ENCODE data around the gene CDH23. TPM values are rescaled to one million over a fixed set of nuclear protein-coding genes. Genes with fewer than 3 reads are reported as not detected.
A peak's percentile ranks its signal among the peaks of the same experiment; 100 is the strongest.

CDH23 gene
- total RNA-seq, 3 donors from 2014 or later = 1.8 to 3.6 (median 3.0) TPM

DNA sequence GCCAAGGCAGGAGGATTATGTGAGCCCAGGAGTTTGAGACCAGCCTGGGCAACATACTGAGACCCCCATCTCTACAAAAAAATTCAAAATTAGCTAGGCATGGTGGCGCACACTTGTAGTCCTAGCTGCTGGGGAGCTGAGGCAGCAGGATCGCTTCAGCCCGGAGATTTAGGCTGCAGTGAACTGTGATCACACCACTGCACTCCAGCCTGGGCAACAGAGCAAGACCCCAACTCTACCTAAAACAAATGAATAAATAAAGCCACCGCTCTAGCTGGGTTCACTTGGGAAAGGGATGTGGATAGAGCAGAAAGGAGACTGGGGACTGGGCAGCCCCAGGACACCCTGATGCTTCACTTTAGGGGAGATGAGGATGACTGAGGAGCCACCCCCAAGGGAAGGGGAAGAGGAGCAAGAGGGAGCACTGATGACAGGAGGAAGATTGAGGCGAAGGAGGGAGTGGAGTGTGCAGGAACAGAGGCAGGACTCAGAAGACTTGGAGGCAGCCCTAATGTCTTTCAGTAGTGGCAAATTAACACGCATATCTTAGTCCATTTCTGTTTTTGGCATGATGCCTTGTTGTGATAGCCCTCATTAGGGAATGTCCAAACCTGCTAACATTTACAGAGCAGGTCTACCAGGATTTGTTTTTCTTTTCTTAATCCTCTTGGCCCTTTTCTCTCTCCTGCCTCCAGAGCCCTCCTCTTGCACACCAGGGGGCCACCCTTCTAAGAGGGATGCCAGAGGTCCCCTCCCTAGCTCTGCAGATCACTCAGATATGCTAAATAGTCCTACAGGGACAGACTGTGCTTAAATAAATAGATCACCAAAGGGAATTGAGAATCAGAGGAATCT, 234.5 kb downstream of the CDH23 start:
- intact Hi-C loops (cut with DNase I, micrococcal nuclease) = no loop called here
- Histone ChIP-seq H3K4me1 (ENCODE audit: low read depth) (peaks cover 3% of the 10 kb centered on the region), H3K36me3 (ENCODE audit: low read depth) (no peaks in the 10 kb centered on the region), H3K9me3 (no peaks in the 10 kb centered on the region), H3K4me3 (no peak overlapping the region)
- ATAC-seq (no peak), DNase-seq (no peak)
- TF ChIP-seq, protein P1, sequence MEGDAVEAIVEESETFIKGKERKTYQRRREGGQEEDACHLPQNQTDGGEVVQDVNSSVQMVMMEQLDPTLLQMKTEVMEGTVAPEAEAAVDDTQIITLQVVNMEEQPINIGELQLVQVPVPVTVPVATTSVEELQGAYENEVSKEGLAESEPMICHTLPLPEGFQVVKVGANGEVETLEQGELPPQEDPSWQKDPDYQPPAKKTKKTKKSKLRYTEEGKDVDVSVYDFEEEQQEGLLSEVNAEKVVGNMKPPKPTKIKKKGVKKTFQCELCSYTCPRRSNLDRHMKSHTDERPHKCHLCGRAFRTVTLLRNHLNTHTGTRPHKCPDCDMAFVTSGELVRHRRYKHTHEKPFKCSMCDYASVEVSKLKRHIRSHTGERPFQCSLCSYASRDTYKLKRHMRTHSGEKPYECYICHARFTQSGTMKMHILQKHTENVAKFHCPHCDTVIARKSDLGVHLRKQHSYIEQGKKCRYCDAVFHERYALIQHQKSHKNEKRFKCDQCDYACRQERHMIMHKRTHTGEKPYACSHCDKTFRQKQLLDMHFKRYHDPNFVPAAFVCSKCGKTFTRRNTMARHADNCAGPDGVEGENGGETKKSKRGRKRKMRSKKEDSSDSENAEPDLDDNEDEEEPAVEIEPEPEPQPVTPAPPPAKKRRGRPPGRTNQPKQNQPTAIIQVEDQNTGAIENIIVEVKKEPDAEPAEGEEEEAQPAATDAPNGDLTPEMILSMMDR (IDR thresholded peaks at IDR 0.05) = no peak

DNA sequence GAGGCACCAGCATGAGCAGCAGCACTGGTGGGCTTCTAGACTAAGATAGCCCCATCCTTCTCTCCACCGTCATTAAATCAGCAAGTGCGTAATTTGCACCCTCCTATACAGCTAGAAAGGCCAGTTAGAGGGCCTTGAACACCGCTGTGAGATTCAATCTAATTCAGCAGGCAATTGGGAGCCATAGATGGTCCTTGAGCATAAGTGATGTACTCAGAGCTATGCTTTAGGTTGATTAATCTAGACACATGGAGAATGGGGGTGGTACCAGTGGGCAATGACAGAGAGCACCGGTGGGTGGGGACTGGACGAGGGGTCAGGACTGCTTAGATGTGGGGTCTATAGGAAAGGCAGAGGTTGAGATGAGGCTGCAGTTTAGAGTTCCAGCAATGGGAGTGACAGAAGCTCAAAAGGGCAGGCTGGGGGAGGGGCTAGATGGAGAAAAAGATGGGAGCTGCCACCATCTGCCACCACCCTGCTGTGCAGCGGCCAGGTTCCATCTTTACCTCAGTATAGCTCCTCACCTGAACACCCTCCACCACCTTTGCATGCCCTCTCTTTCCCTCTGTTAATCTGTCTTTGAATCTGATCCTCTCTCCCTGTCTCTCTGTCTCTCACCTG, 235.6 kb downstream of the CDH23 start:
- Histone ChIP-seq H3K4me1 (ENCODE audit: low read depth) (peaks cover 3% of the 10 kb centered on the region), H3K9me3 (no peaks in the 10 kb centered on the region), H3K36me3 (ENCODE audit: low read depth) (no peaks in the 10 kb centered on the region), H3K4me3 (no peak overlapping the region)
- TF ChIP-seq, protein P1 (IDR thresholded peaks at IDR 0.05) = no peak
- intact Hi-C loops (cut with DNase I, micrococcal nuclease) = no loop called here
- ATAC-seq (no peak), DNase-seq (no peak)

DNA sequence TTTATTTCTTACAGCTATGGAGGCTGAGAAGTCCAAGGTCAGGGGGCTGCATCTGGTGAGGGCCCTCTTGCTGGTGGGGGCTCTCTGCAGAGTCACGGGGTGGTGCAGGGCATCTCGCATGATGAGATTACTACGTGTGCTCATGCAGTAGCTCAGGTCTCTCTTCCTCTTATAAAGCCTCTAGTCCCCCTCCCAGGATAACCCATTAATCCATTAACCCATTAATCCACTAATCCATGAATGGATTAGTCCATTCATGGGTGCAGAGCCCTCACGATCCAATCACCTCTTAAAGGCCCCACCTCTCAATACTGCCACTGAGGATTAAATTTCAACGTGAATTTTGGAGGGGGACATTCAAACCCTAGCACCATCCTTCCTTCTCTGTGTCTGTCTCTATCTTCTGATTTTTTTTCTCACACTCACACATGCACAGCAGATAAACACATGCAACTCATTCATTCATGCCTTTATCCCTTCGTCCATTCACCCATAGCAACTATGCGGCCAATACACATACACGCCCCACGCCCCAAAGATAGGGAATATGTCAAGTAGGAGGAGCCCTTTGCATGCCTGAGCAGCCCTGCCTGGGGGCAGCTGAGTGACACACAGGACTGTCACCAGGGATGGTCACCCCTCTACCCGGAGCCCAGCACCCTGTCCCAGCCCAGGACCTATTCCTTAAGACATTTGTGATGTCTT, 236.3 kb downstream of the CDH23 start:
- DNase-seq (no peak), ATAC-seq (no peak)
- intact Hi-C loops (cut with DNase I, micrococcal nuclease) = no loop called here
- TF ChIP-seq, protein P1 (IDR thresholded peaks at IDR 0.05) = no peak
- Histone ChIP-seq H3K36me3 (ENCODE audit: low read depth) (no peaks in the 10 kb centered on the region), H3K4me1 (ENCODE audit: low read depth) (peaks cover 6% of the 10 kb centered on the region), H3K9me3 (no peaks in the 10 kb centered on the region), H3K4me3 (no peak overlapping the region)

DNA sequence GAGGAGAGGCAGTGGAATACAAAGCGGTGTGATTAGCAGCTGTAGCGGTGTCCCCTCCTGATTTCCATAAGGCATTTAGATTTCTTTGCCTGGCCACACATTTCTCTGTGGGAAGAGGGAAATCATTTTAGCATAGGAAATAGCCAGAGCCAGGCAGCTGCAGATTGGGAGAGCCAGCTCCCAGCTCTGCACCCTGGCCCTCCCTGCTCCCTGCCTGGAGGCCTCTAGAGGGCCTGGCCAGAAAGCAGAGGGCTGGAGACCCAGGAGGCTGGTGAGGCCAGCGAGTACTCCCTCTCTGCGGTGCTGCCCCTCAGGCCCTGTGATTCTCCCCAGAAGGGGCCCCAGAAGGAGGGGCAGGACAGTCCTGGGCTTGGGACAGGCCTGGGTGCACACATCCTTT, 237.2 kb downstream of the CDH23 start:
- intact Hi-C loops (cut with DNase I, micrococcal nuclease) = no loop called here
- no peak for DNase-seq
- H3K4me1 ChIP-seq (ENCODE audit: low read depth) = peaks cover 13% of the 10 kb centered on the region

DNA sequence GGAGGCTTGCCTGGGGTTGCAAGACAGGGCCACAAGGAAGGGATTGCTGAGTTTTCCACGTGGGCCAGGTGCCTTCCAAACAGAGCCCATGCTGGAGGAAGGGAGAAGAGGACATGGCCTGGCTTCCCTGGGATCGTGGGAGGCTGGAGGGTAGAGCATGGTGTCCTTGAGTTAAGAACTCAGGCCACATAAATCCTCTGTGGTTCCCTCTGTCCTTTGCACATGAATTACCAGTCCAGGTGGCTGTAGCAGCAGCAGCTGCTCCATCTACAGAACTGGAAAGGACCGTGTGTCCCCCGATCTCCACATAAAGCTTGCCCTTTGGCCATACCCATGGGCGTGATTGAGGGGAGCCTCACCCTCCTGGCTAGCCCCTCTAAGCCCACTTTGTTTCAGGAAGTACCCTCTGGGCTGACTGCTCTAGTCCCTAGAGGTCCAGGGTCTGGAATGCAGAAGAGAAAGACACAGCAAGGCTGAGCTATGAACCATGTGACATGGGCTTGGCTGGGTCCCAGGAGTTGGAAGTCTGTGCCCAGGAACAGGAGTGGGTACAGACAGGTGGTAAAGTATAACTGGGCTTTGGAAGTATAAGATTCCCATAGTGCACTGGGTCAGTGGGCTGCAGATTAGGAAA, 237.9 kb downstream of the CDH23 start:
- DNase-seq (peak in 2 of 3 donors; percentile 72 to 84), ATAC-seq (peak; percentile 39)
- Histone ChIP-seq H3K4me1 (ENCODE audit: low read depth) (peaks cover 18% of the 10 kb centered on the region), H3K9me3 (no peaks in the 10 kb centered on the region), H3K36me3 (ENCODE audit: low read depth) (no peaks in the 10 kb centered on the region), H3K4me3 (no peak overlapping the region)
- TF ChIP-seq, protein P1 (IDR thresholded peaks at IDR 0.05) = no peak
- intact Hi-C loops (cut with DNase I, micrococcal nuclease) = no loop called here

More for the DNA sequence above, 237.2 kb downstream of the CDH23 start:
- Histone ChIP-seq H3K9me3 (no peaks in the 10 kb centered on the region), H3K36me3 (ENCODE audit: low read depth) (no peaks in the 10 kb centered on the region), H3K4me3 (no peak overlapping the region)
- TF ChIP-seq, protein P1 (IDR thresholded peaks at IDR 0.05) = no peak
- no peak for ATAC-seq
